CD4-positive, alpha-beta T cell treated with Interleukin-4 for 1 hour (primary cell): ENCODE data around the gene C12orf42.
"Not testable (repeated sequence)": the region's sequence is repeated elsewhere in the genome, so short reads cannot be mapped to it uniquely, and the experiment has no call there.

ENCODE experiments used
- DNase-seq, 2 donors: peaks; one replicate each; pipeline ENCODE4 v3.0.0-alpha.2; 2020 to 2022

Gene C12orf42

DNA sequence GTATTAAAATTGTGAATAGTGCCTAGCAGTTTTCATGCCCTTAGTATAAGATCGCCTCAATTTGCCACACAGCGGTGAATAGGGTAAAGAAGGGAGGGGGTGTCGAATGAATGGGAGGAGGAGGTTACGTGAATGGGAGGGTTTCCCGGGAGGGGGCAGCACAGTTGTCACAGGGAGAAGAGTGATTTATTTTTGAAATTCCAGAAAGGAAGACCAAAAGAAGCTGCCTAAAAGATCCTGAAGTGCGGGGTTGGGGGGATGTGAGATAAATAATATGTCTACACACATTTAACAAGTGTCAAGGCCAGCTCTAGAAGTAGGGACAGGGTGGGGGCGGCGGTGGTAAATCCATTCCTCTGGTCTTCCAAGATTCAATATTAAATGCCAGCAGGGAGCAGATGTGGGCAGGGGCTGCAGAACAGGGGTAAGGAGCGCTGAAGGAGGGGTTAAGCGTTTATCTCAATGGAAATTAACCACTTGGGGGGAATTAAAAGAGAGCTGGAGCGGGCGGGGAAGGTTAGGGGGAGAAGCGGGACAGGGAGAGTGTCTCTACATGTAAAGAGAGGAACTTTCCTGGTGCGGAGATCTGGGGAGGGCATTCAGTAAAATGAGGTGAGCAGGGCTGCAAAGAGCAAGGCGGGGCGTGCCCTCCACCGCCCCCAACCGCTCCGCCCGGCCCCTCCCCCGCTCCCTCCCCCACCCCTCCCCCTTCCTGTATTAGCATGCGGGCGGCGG lies 867 bp downstream of the C12orf42 start:
- no peak for DNase-seq

GRCh38 chr12:103494051-103494733 lies 1.6 kb downstream of the C12orf42 start:
- DNase-seq, result no peak

DNA sequence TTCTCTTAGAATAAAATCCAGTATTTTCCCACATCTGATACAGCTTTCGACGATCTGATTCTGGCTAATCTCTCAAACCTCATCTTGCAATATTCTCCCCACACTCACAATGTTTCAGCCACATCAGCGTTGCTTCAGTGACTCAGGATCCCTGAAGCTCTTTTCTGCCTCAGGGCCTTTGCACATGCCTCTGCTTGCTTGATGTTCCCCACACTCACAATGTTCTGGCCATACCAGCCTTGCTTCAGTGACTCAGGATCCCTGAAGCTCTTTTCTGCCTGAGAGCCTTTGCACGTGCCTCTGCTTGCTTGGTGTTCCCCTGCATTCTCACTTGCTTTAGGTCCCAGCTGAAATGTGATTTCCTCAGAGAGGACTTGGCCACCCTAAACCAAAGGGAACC lies 2.6 kb downstream of the C12orf42 start:
- no peak for DNase-seq

GRCh38 chr12:103482365-103482764 lies 13.4 kb downstream of the C12orf42 start:
- peak in 1 of 2 donors; percentile 12 for DNase-seq

DNA sequence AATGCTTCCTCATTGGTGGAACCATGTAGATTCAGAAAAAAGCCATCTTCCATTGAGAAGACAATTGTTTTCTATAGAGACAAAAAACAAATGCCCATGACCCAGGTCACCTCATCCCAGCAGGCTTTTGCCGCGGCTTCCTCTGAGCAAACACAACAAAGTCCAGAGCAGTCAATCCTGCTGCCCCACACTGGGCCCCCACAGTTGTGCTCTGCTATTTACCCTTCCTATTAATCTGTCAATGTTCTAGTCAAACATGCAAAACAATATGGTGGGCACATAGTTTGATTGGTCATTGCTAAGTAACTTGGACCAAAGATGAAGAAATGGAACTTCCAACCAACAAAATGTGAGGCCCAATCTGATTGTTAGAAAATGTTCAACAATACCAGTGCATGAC lies 20.7 kb downstream of the C12orf42 start:
- DNase-seq, result no peak

DNA sequence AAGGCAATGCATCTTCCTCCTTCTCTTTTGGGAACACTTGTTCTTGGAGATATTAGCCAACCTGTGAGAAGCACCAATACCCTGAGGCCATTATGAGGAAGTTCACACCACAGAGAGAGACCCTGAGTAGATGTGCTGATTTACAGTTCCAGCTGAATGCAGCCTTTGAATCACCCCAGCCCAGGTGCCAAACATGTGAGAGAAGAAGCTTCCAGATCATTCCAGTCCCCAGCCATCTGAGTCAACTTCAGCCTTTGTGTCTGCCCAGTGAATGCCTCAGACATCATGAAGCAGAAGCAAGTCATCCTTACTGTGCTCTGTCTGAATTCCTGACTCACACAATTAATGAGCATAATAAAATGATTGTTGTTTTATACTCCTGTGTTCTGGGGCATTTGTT lies 25.1 kb downstream of the C12orf42 start:
- DNase-seq, result peak in 1 of 2 donors; percentile 21

GRCh38 chr12:103469719-103470118 lies 26.0 kb downstream of the C12orf42 start:
- DNase-seq, result no peak

DNA sequence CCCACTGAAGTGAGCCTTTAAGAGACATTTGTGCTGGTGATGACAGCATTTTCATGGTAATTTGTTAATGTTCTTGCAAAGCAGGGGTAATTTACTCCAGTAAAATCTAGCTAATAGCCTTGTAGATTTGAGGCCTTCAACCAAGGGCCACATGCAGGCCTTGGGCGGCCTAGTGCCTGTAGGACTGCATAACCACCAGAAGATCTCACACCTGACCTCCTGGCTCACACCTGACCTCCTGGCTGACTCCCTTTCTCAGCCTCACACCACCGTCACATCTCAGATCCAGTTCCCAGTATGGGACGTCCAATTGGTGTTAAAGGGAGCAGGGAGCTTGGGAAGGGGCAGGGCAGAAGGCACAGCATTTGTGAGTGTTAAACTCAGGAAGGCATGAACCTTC lies 26.9 kb downstream of the C12orf42 start:
- no peak for DNase-seq

- DNase-seq, result no peak
These were observed 33.1 kb downstream of the C12orf42 start for GRCh38 chr12:103462675-103463074.

- no peak for DNase-seq
These were observed 38.3 kb downstream of the C12orf42 start for GRCh38 chr12:103457471-103457870.

DNA sequence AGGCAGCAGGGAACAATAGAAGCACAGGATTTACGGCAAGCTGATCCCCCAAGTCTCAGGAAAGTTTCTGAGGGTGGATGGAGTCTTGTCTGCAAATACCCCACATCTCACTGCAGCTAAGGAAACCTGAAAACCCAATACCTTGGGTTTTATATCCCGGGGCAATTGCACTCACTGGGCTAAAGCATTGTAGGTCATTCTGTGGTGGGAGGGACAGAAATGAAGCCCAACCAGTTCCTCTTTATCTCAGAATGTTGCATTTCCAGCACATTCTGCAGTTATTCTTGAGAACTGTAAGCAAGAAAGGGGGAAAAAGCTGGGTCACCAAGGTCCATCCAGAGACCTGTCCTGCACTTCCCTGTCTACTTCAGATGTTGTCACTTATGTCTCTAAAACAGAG lies 39.8 kb downstream of the C12orf42 start:
- no peak for DNase-seq

DNA sequence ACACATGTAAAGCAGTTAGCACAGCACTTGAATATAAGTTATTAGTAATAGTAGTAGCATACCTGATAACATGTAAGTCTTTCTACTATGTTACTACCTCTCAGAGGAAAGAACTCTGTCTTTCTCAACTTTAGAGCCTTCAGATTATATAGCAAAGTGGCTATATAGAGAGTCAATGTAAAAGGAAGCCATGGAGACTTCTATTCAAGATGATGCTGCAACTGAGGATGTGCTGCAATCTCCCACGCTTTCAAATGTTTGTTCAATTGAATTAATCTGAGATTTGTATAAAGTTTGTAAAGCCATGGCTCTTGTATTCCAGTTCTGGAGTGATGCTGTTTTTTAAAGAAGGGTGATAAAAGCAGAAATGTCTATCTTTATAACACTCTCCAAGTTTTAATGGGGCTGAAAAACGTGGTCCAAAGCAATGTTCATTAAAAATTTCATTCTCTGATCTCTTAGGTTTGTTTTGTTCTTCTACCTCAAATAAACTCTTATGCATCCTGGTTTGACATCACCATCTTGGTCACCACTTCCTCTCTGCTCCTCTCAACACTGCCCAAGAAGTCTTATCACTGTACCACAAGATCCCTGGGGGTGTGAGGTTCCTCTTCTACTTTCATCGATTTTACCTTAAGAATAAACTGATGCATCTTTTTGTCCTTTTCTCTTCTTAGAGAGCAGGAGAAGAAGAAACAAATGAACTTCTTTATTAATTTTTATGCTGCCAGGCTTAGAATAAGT lies 40.6 kb downstream of the C12orf42 start:
- peak; percentile 45 to 56 for DNase-seq

GRCh38 chr12:103444983-103445382 lies 50.8 kb downstream of the C12orf42 start:
- no peak for DNase-seq

DNA sequence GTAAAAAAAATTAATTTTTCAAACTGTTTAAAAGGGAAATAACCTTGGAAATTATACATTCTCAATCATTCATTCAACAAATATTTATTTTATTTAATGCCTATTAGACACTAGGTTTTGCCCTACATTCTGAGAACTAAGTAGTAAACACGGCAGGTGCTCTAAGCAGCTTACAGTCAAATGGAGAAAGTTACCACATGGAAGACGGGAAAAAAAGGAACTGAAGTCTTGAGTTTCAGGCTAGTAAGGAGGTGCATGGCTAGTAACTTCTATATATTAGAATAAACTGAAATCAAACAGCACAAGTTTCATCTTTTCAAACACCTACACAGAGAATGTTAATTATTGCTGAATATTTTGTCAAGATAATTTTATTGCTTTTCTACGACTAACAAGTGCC lies 52.9 kb downstream of the C12orf42 start:
- no peak for DNase-seq

DNA sequence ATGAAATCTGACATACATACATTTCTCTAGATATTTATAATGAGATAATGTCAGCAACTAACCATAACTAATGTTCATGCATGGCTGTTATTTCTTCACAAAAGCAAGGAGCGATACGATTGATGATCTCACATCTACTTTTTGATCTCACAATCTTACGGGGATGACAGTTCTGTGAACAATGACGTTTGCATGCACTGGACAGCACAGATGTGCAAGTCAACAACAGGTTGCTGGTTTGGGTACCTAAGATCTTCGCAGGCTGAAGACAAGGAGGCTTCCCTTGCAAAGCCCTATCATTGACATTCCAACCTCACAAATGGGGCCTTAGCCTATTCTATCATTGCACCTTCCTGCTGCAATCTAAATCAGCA lies 53.6 kb downstream of the C12orf42 start:
- no peak for DNase-seq

- peak; percentile 61 to 68 for DNase-seq
These were observed 54.2 kb downstream of the C12orf42 start for GRCh38 chr12:103441437-103442181.

DNA sequence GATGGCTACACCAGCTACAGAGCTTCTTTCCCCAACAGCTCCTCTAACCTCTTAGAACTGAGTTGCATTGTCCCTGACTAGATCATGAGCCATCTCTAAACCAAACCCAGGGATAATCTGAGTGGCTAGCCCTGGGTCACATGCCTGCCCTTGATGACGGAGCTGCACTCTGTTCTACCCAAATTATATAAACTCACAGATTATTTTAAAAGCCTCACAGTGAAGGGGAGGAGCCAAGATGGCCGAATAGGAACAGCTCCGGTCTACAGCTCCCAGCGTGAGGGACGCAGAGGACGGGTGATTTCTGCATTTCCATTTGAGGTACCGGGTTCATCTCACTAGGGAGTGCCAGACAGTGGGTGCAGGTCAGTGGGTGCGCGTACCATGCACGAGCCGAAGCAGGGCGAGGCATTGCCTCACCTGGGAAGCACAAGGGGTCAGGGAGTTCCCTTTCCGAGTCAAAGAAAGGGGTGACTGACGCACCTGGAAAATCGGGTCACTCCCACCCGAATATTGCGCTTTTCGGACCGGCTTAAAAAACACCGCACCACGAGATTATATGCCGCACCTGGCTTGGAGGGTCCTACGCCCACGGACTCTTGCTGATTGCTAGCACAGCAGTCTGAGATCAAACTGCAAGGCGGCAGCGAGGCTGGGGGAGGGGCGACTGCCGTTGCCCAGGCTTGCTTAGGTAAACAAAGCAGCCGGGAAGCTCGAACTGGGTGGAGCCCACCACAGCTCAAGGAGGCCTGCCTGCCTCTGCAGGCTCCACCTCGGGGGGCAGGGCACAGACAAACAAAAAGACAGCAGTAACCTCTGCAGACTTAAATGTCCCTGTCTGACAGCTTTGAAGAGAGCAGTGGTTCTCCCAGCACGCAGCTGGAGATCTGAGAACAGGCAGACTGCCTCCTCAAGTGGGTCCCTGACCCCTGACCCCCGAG lies 61.3 kb downstream of the C12orf42 start:
- peak; percentile 46 to 55 for DNase-seq

GRCh38 chr12:103431950-103432349 lies 63.8 kb downstream of the C12orf42 start:
- no peak for DNase-seq

GRCh38 chr12:103431387-103431786 lies 64.4 kb downstream of the C12orf42 start:
- DNase-seq, result no peak

DNA sequence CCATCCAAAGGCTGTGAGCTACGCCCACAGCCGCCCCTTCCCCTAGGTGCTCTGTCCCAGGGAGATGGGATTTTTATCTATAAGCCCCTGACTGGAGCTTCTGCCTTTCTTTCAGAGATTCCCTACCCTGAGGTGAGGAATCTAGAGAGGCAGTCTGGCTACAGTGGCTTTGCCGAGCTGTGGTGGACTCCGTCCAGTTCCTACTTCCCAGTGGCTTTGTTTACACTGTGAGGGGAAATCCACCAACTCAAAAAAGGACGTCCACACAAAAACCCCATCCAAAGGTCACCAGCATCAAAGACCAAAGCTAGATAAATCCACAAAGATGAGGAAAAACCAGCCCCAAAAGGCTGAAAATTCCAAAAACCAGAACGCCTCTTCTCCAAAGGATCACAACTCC lies 70.1 kb downstream of the C12orf42 start:
- DNase-seq, result not testable (repeated sequence)

- DNase-seq, result not testable (repeated sequence)
These were observed 70.8 kb downstream of the C12orf42 start for GRCh38 chr12:103424849-103425586.
